ENCODE results near the gene KLHL7. TPM values are rescaled to one million over a fixed set of nuclear protein-coding genes. Genes with fewer than 3 reads are reported as not detected.

KLHL7 gene
- total and polyA plus RNA-seq, 9 of the 15 experiments (the other 6 are each of a cell fraction or from before 2014, with no cell fraction given) = 4.2 to 63.1 (median 32.3) TPM

DNA sequence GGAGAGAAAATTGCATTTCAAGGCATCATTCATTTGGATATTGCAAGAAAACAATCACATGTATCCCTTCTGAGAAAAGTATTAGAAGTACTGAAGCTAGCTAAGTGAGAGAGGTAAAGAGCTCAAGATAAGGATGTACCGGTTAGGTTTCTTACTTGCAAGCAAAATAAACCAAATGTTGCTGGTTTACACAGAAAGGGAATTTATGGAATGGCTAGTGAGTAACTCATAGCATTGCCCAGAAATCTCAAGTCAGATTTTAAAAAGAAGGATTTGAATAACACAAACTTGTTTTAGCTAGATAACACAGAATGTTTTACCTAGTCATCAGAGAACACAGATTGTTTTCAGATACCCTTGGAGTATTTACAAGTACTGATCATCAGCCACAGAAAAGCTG, 30.6 kb downstream of the KLHL7 start:
- no peaks in the 10 kb centered on the region for H3K36me3 ChIP-seq (ENCODE audit: control insufficient read depth, insufficient read depth, low read length)
- 6% methylated on average over 1 of the region's 1 CpG for WGBS (ENCODE audit: insufficient coverage, low coverage, missing lambda C conversion rate)
- CTCF ChIA-PET (ENCODE audit: low intra/inter-chr PET ratio) = interaction anchor here (0.6 kb wide), 1 partner anchor 8 kb away, joined by 3 read pairs; no protein-coding TSS in a partner anchor
- H3K4me2 ChIP-seq (ENCODE audit: insufficient read depth, low read length) = no peak overlapping the region
- H3K9me1 ChIP-seq (ENCODE audit: control insufficient read depth, insufficient read depth, low read length) = no peaks in the 10 kb centered on the region
- no peak overlapping the region for H3K27ac ChIP-seq (ENCODE audit: extremely low read depth, low read depth, low read length)
- no peak overlapping the region for H3K4me3 ChIP-seq
- POLR2A ChIA-PET = interaction anchor here (1.0 to 1.4 kb wide), 2 partner anchors 10 to 20 kb away, joined by 3 to 5 read pairs; no protein-coding TSS in a partner anchor
- H3K9me3 ChIP-seq (replicated peaks; ENCODE audit: control insufficient read depth, insufficient read depth, low read depth, low read length) = no peaks in the 10 kb centered on the region
- ATAC-seq (no peak), DNase-seq (ENCODE audit: extremely low read depth in 1 of 4, low spot score in 3 of 4) (no peak), FAIRE-seq (no peak)
- H4K20me1 ChIP-seq (replicated peaks; ENCODE audit: control insufficient read depth, insufficient read depth, low read length) = no peaks in the 10 kb centered on the region
- TF ChIP-seq, protein P1, sequence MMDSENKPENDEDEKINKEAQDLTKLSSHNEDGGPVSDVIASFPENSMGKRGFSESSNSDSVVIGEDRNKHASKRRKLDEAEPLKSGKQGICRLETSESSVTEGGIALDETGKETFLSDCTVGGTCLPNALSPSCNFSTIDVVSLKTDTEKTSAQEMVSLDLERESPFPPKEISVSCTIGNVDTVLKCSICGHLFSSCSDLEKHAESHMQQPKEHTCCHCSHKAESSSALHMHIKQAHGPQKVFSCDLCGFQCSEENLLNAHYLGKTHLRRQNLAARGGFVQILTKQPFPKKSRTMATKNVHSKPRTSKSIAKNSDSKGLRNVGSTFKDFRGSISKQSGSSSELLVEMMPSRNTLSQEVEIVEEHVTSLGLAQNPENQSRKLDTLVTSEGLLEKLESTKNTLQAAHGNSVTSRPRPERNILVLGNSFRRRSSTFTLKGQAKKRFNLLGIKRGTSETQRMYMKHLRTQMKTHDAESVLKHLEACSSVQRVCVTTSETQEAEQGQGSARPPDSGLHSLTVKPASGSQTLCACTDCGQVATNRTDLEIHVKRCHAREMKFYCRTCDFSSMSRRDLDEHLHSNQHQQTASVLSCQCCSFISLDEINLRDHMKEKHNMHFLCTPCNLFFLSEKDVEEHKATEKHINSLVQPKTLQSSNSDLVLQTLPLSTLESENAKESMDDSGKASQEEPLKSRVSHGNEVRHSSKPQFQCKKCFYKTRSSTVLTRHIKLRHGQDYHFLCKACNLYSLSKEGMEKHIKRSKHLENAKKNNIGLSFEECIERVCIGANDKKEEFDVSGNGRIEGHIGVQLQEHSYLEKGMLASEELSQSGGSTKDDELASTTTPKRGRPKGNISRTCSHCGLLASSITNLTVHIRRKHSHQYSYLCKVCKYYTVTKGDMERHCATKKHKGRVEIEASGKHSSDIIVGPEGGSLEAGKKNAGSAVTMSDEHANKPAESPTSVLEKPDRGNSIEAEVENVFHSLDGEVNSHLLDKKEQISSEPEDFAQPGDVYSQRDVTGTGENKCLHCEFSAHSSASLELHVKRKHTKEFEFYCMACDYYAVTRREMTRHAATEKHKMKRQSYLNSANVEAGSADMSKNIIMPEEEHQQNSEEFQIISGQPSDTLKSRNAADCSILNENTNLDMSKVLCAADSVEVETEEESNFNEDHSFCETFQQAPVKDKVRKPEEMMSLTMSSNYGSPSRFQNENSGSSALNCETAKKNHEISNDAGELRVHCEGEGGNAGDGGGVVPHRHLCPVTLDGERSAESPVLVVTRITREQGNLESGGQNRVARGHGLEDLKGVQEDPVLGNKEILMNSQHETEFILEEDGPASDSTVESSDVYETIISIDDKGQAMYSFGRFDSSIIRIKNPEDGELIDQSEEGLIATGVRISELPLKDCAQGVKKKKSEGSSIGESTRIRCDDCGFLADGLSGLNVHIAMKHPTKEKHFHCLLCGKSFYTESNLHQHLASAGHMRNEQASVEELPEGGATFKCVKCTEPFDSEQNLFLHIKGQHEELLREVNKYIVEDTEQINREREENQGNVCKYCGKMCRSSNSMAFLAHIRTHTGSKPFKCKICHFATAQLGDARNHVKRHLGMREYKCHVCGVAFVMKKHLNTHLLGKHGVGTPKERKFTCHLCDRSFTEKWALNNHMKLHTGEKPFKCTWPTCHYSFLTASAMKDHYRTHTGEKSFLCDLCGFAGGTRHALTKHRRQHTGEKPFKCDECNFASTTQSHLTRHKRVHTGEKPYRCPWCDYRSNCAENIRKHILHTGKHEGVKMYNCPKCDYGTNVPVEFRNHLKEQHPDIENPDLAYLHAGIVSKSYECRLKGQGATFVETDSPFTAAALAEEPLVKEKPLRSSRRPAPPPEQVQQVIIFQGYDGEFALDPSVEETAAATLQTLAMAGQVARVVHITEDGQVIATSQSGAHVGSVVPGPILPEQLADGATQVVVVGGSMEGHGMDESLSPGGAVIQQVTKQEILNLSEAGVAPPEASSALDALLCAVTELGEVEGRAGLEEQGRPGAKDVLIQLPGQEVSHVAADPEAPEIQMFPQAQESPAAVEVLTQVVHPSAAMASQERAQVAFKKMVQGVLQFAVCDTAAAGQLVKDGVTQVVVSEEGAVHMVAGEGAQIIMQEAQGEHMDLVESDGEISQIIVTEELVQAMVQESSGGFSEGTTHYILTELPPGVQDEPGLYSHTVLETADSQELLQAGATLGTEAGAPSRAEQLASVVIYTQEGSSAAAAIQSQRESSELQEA (IDR thresholded peaks at IDR 0.05; ENCODE audit: low read depth) = no peak
- TF ChIP-seq ZNF23 (CRISPR knock-in tag; IDR thresholded peaks at IDR 0.05) (no peak), ARHGAP35 (IDR thresholded peaks at IDR 0.05; ENCODE audit: partially characterized antibody) (no peak), MCM7 (IDR thresholded peaks at IDR 0.05) (no peak), TCFL5 (CRISPR knock-in tag; conservative IDR thresholded peaks at IDR 0.05) (no peak), FOXO4 (CRISPR knock-in tag; IDR thresholded peaks at IDR 0.05) (no peak), ZNF586 (CRISPR knock-in tag; conservative IDR thresholded peaks at IDR 0.05) (no peak)
- H3K4me1 ChIP-seq (replicated peaks in 1 of 2; ENCODE audit: control insufficient read depth in 2 of 2, insufficient read depth in 2 of 2, low read length in 2 of 2) = no peaks in the 10 kb centered on the region
- no peaks in the 10 kb centered on the region for H3K79me2 ChIP-seq (ENCODE audit: control insufficient read depth, insufficient read depth, low read length)
- BruUV-seq (replicated peaks) = no TSS peak
- H3K27me3 ChIP-seq (ENCODE audit: control insufficient read depth in 2 of 2, insufficient read depth in 2 of 2, low read length in 2 of 2) = no peaks in the 10 kb centered on the region
- H3K9ac ChIP-seq (ENCODE audit: insufficient read depth in 1 of 2, low read depth in 2 of 2, low read length in 2 of 2) = no peak overlapping the region
- in situ Hi-C loops (cut with MboI) (no loop called here), intact Hi-C loops (cut with micrococcal nuclease) (no loop called here)
- no peak overlapping the region for H2AFZ ChIP-seq (ENCODE audit: low read depth, low read length)

Measured in K562 (cell line).